GM12891 (cell line): ENCODE data around the gene MVB12B.

ENCODE experiments used
- DNase-seq: peaks from one replicate; pipeline ENCODE4 v3.0.0; 2011; ENCODE audit warnings: low spot score; ENCODE audit not compliant: insufficient read length
- FAIRE-seq: peaks from 2 replicates; lab custom pipeline; 2011; peaks lifted over from hg19 to GRCh38; lab: Jason Lieb, UNC
- PAX5 ChIP-seq: IDR thresholded peaks from 2 replicates; pipeline ENCODE4 v1.6.1; 2011; ENCODE audit warnings: low read length, moderate library complexity, mild to moderate bottlenecking; ENCODE audit not compliant: insufficient read depth, severe bottlenecking
- POLR2A ChIP-seq: IDR thresholded peaks from 2 replicates; pipeline ENCODE4 v1.6.1; 2011; ENCODE audit warnings: low read depth, low read length, control low read depth
- POLR2AphosphoS5 ChIP-seq: IDR thresholded peaks from 2 replicates; pipeline ENCODE4 v1.6.1; 2011; ENCODE audit warnings: low read depth, low read length, control low read depth
- POU2F2 ChIP-seq: IDR thresholded peaks from 2 replicates; pipeline ENCODE4 v1.6.1; 2011; ENCODE audit warnings: low read depth, mild to moderate bottlenecking, control low read depth, low read length, moderate library complexity
- SPI1 ChIP-seq: IDR thresholded peaks from 2 replicates; pipeline ENCODE4 v1.6.1; 2011; ENCODE audit warnings: low read depth, low read length, control low read depth
- TAF1 ChIP-seq: IDR thresholded peaks from 2 replicates; pipeline ENCODE4 v1.6.1; 2011; ENCODE audit warnings: low read depth, low read length, control low read depth

The MVB12B gene

DNA sequence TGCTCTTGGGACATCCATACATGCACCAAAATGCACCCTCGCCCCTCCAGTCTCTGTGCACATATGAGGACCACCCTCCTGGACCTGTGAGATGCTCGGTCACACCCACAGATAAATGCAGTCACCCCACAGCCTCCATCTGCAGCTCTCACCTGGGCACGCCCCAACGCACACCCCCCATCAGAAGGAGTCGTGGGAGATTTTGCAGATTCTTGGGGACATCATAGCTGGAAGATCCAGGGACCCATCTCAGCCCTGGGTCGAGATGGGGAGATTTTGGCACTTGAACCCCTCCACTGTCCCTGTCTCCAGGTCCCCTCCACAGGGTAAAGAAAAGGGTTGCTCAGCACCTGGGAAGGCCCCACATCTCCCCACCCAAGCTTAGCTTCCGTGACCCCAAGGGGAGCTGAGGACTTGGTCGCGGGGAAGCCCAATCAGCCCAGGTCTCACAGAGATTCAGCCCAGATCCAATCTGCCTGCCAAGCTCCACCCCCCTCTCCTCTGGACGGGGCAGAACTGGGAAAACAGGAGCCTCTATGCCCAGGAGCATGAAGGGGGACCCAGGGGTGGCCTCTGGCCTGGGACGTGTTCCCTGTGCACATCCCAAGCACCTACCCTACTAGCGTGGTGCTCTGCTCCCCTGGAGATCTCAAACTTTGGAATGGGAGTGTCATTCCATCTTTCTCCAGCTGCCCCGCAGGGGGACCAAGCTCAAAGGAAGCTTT is 197.9 kb downstream of the MVB12B start:
- no peak for TF ChIP-seq POLR2AphosphoS5
- no peak for TF ChIP-seq POU2F2
- TF ChIP-seq POLR2A: no peak
- no peak for TF ChIP-seq TAF1
- no peak for TF ChIP-seq PAX5
- TF ChIP-seq SPI1: no peak
- no peak for DNase-seq
- no peak for FAIRE-seq

- DNase-seq: no peak
- TF ChIP-seq POU2F2 (no peak), SPI1 (no peak), PAX5 (no peak), POLR2AphosphoS5 (no peak), POLR2A (no peak), TAF1 (no peak)
- no peak for FAIRE-seq
Observed at GRCh38 chr9:126526218-126527108, 199.8 kb downstream of the MVB12B start.

- FAIRE-seq: no peak
- DNase-seq: no peak
- no peak for TF ChIP-seq PAX5
- no peak for TF ChIP-seq TAF1
- TF ChIP-seq POLR2A: no peak
- TF ChIP-seq POLR2AphosphoS5: no peak
- no peak for TF ChIP-seq SPI1
- TF ChIP-seq POU2F2: no peak
Observed at GRCh38 chr9:126527109-126527825, 200.6 kb downstream of the MVB12B start.

DNA sequence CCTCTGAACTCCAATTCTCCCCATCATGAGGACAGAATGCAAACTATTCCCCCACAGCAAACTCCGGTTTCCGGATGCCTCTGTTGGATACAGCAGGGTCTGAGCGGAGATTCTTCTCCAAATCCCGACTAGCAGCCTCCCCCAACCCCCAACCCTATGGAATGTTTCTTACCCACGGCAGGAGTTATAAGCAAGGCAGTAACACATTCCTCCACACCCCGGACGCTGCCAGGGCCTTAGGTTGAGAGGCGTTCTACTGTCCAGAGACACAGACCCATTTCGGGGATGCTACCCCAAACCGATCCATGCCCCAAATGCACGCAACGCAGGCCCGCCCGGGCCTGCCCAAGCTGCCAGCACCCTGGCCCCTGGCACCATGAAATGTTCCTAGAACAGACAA is 201.5 kb downstream of the MVB12B start:
- TF ChIP-seq PAX5 (no peak), POU2F2 (no peak), TAF1 (no peak), POLR2AphosphoS5 (no peak), SPI1 (no peak), POLR2A (no peak)
- FAIRE-seq: no peak
- DNase-seq: no peak

- TF ChIP-seq PAX5 (no peak), TAF1 (no peak)
- no peak for FAIRE-seq
- no peak for DNase-seq
Observed at GRCh38 chr9:126528915-126529314, 202.3 kb downstream of the MVB12B start.

DNA sequence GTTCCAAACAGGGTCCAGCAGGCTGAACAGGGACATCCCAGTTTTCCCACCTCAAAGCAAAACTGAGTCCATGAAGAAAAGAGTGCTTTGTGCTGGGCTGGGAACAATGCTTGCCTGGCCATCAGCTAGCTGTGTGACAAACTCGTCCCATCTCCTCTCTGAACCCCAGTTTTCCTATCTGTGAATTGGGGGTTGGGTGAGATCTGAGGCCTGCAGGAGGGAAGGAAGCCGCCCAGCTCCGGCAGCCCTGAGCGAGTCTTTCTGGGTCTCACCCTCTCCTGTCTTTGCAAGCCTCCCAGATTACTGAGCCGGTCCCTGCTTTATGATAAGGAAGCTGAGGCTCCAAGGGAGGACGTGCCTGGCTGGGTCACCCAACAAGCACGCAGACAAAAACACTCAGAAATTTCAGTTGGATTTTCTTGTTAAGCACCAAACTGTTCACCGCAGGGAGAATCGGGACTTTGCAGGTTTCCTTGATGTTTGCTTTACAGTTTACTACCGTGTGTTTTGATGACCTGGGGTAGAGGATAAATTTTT is 204.5 kb downstream of the MVB12B start:
- TF ChIP-seq SPI1: no peak
- no peak for TF ChIP-seq POU2F2
- TF ChIP-seq POLR2A: no peak
- TF ChIP-seq POLR2AphosphoS5: no peak
- TF ChIP-seq TAF1: no peak
- no peak for TF ChIP-seq PAX5
- DNase-seq (no peak), FAIRE-seq (no peak)

DNA sequence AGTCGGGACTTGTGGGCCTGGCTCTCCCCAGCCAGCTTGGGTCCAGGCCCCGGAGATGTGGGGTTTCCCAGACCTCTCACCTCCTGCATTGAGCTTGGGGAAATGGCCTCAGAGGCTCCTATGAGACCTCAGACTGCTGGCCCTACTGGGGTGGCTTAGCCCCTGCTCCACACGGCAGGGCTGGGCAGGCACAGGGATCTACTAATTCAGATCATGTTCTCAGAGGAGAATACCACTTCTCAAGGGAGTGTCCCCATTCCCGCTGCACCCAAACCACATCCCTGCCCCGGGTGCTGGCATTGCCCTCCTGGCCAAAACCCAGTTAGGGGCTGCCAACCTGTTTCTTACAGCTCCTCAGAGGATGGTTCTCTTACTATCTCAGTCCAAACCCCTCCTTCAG is 205.0 kb downstream of the MVB12B start:
- no peak for FAIRE-seq
- no peak for DNase-seq
- TF ChIP-seq POLR2AphosphoS5: no peak
- TF ChIP-seq POLR2A: no peak
- no peak for TF ChIP-seq POU2F2
- no peak for TF ChIP-seq SPI1
- TF ChIP-seq TAF1: no peak
- no peak for TF ChIP-seq PAX5

- TF ChIP-seq POU2F2: no peak
- TF ChIP-seq SPI1: no peak
- no peak for TF ChIP-seq TAF1
- no peak for TF ChIP-seq POLR2A
- TF ChIP-seq POLR2AphosphoS5: no peak
- TF ChIP-seq PAX5: no peak
- FAIRE-seq: no peak
- DNase-seq: no peak
Observed at GRCh38 chr9:126532019-126532462, 205.4 kb downstream of the MVB12B start.

DNA sequence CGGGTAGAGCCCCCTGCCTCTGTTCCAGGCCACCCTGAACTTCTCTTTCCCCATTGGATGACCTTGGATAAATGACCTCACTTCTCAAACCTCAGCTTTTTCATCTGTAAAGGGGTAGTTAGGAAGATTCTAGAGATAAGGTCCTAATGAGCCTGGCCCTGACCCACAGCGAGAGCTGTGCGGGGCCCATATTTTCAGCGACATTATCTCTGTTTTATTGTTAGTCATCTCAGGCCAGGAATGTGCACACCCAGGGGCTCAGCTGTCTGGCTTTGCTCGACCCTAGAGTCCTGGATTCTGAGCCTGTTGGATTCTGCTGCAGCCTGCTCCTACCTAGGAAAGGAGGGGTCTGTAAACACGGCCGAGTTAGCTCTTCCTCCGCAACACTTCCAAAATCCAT is 205.9 kb downstream of the MVB12B start:
- TF ChIP-seq POLR2AphosphoS5: no peak
- no peak for TF ChIP-seq SPI1
- no peak for TF ChIP-seq PAX5
- TF ChIP-seq TAF1: no peak
- no peak for TF ChIP-seq POLR2A
- no peak for TF ChIP-seq POU2F2
- no peak for FAIRE-seq
- no peak for DNase-seq
